ENCODE data around the gene ZNF792.

GRCh38 chr19:34918190-34918589 is 45.8 kb downstream of the ZNF792 start:
- TF ChIP-seq CTCF (IDR thresholded peaks at IDR 0.05), result no peak
- no peak for TF ChIP-seq POLR2A (IDR thresholded peaks at IDR 0.05)
- no peak for TF ChIP-seq POLR2AphosphoS5 (IDR thresholded peaks at IDR 0.05)
